WTC11 (cell line): ENCODE data around the gene CHRNA1.

ENCODE experiments used
- CTCF ChIP-seq: fragments of 200-600 bp; IDR thresholded peaks from 2 replicates; pipeline ENCODE4 v1.8.0; 2022; ENCODE audit warnings: antibody characterized with exemption
- PRDM15 ChIP-seq: sonication (generic); formaldehyde crosslinking; IDR thresholded peaks from 2 replicates; pipeline ENCODE4 v1.8.0; 2022; ENCODE audit warnings: missing genetic modification reagents
- SMAD3 ChIP-seq: sonication (generic); formaldehyde crosslinking; IDR thresholded peaks from 2 replicates; pipeline ENCODE4 v1.8.0; 2022; ENCODE audit warnings: missing genetic modification reagents, mild to moderate bottlenecking, borderline replicate concordance
- ZNF138 ChIP-seq: sonication (generic); formaldehyde crosslinking; conservative IDR thresholded peaks from 2 replicates; pipeline ENCODE4 v1.8.1; 2022; ENCODE audit warnings: mild to moderate bottlenecking, moderate library complexity, missing genetic modification reagents

GRCh38 chr2:174702541-174702940 is 61.7 kb downstream of the CHRNA1 start:
- no peak for TF ChIP-seq CTCF
- no peak for TF ChIP-seq ZNF138 (CRISPR knock-in tag)
- no peak for TF ChIP-seq SMAD3
- no peak for TF ChIP-seq PRDM15 (CRISPR knock-in tag)
